Tibial nerve (tissue), 3 donors: ENCODE measurements around the gene SCAI.

ENCODE experiments used
- EP300 ChIP-seq, 2 donors: sonication (generic); formaldehyde crosslinking; IDR thresholded peaks; one replicate each; pipeline ENCODE4 v1.6.1; 2017; ENCODE audit warnings: antibody characterized with exemption in 2 of 2, mild to moderate bottlenecking in 1 of 2
- POLR2A ChIP-seq, 2 donors: fragments of 450-650 bp; IDR thresholded peaks; one replicate each; pipeline ENCODE4 v1.6.1; 2017; ENCODE audit warnings: antibody characterized with exemption in 2 of 2, mild to moderate bottlenecking in 2 of 2, moderate library complexity in 2 of 2

DNA sequence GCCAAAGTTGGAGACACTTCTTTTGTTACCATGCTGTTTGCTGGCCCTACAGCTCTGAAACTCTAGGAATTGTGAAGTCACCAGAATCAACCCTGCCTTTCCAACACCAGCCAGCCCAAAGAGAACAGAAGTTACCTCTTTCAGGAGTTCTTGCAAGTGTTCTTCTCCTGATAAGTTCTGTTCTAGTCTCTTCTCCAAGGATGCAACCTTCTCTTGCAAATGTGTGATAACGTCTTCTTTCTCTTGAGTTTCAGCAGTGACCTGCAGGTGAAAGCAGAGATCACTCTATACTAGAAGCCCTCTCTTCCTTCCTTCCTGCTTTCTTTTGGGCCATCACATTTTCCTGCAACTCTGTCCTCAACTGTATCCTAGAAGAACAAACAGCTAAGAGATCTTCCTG lies 231.6 kb downstream of the SCAI start:
- no peak for TF ChIP-seq EP300 (IDR thresholded peaks at IDR 0.05)
- TF ChIP-seq POLR2A (IDR thresholded peaks at IDR 0.05), result no peak
